AG09309 (cell line): ENCODE data around the gene RCL1.

ENCODE experiments used
- DNase-seq: peaks from one replicate; pipeline ENCODE4 v3.0.0-alpha.2; 2010; ENCODE audit warnings: low read depth
- H3K4me3 ChIP-seq: 2 replicates; pipeline ENCODE4 v1.5.1; 2011; ENCODE audit warnings: mild to moderate bottlenecking, low read depth, low read length, moderate library complexity; ENCODE audit not compliant: control insufficient read depth
- CTCF ChIP-seq: IDR thresholded peaks from 2 replicates; pipeline ENCODE4 v1.5.1; 2011; ENCODE audit warnings: mild to moderate bottlenecking, low read depth, low read length, inconsistent platforms; ENCODE audit not compliant: insufficient read depth, control insufficient read depth; ENCODE audit errors: missing control alignments

RCL1 gene

DNA sequence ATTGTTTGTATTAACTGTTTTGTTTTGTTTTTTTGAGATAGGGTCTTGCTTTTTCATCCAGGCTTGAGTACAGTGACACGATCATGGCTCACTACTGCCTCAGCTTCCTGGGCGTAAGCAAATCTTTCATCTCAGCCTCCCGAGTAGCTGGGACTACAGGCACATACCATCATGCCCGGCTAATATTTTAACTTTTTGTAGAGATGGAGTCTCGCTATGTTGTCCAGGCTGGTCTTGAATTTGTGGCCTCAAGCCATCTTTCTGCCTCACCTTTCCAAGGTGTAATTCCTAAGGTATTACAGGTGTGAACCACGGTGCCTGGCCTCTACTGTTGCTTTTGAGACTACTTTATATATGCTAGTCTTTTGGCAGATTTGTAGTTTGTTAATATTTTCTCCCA lies 8.4 kb downstream of the RCL1 start:
- DNase-seq = no peak
- no peak for TF ChIP-seq CTCF
- H3K4me3 ChIP-seq = no peak overlapping the region

GRCh38 chr9:4803670-4804530 lies 11.2 kb downstream of the RCL1 start:
- no peak for DNase-seq
- no peak for TF ChIP-seq CTCF
- H3K4me3 ChIP-seq = no peak overlapping the region

DNA sequence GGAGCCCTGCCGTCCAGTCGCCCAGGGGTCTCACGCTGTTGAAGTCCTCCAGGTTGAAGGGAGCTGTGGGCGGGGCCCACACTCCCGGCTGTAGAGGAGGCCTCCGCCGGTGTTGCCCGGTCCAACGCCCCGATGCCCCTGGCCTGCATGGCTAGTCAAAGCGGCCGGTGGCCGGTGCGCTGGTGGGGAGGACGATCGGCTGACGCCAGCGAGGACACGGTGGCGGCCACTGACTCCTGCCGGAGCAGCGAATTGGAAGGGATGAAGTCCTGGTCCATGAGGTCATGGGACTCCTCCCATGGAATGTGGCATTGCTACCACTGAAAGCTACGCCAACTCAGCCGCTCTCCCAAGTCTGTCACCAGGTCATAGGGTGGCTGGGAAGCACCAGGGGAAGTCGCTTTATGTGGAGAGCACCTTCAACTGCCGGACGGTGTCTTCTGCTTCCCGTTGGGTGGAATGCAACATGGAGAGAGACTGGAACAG lies 11.8 kb downstream of the RCL1 start:
- no peak overlapping the region for H3K4me3 ChIP-seq
- no peak for DNase-seq
- no peak for TF ChIP-seq CTCF

DNA sequence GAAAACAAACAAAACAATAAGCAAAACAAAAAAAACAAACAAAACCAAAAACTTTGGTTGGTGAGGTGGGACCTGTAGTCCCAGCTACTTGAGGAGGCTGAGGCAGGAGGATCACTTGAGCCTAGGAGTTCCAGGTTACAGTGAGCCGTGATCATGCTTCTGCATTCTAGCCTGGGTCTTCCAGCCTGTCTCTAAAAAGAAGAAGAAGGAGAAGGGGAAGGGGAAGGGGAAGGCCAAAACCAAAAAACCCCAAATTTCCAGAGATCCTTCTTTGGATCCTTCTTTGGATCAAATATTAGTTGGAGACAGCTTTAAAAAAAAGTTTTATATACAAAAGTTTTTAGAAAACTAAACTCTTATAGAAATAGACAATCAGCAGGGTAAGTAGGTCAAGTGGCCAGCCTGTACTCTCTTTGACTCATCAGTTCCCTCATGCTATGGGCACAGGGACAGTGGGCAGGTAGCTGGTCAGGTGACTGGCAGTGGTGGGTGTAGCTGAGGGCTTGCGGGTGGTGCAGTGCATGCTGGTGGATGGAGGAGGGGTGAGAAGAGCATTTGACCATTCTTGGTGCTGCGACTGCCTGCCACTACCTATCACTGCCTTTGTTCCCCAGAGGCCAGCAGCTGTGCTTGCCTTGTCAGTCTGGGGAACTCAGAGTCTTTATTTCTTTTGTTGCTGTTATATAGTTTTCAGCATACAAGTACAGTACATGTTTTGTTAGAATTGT lies 12.6 kb downstream of the RCL1 start:
- TF ChIP-seq CTCF = no peak
- no peak overlapping the region for H3K4me3 ChIP-seq
- no peak for DNase-seq

DNA sequence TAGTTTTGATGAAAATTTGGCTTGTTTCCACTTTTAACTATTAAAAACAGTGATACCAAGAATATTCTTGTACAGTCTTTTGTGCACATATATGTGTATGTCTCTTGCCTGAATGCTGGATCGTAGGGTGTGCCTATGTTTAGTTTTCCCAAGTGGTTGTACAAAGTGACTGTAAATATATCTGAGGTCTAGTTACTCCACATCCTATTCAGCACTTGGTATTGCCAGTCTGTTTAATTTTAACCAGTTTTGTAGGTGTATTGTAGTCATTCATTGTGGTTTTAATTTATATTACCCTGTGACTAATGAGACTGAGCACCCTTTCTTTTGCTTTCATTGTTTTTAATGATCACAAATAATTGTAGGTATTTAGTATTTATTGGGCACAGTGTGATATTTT lies 17.8 kb downstream of the RCL1 start:
- DNase-seq = no peak
- TF ChIP-seq CTCF = no peak
- H3K4me3 ChIP-seq = no peak overlapping the region

DNA sequence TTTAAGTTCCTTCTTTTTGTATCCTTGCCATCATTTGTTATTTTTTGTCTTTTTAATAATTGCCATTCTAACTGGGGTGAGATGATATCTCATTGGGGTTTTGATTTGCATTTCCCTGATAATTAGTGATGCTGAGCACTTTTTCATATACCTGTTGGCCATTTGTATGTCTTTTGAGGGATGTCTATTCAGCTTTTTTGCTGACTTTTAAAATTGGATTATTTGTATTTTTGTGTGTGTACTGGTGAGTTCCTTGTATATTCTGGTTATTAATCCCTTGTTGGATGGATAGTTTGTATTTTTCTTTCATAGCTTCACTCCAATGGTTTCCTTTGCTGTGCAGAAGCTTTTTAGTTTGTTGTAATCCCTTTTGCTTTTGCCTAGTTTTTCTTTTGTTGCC lies 19.1 kb downstream of the RCL1 start:
- DNase-seq = no peak
- no peak overlapping the region for H3K4me3 ChIP-seq
- no peak for TF ChIP-seq CTCF
